ENCODE measurements around the gene TOMM70. TPM values are rescaled to one million over a fixed set of nuclear protein-coding genes. Genes with fewer than 3 reads are reported as not detected.

TOMM70 gene
- total and polyA plus RNA-seq, 2 of the 13 experiments (the other 11 are each of a cell fraction or from before 2014, with no cell fraction given): 27.0 to 77.2 TPM

DNA sequence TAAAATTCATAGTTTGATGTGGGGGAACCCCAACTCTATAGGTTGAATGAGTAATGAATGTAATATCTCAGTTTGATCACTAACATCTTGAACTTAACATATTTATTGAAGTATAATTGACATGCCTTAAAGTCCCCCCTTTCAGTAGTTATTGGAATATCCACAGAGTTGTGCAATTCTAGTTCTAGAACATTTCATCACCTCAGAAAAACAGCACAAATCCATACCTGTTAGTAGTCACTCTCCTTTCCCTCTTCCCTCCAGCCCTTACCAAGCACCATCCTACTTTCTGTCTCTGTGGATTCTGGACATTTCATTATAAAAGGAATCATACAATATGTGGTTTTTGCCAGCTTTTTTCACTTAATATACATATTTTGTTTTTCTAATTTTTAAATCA, 75.1 kb downstream of the TOMM70 start:
- no peaks in the 10 kb centered on the region for H3K27me3 ChIP-seq (ENCODE audit: control insufficient read depth in 1 of 2, insufficient read depth in 2 of 2, low read length in 2 of 2)
- in situ Hi-C loops (cut with HindIII; ENCODE audit: extremely low pct_ligation_motif_present, low pct_unique_long_range_greater_than_20kb) (no loop called here), intact Hi-C loops (cut with micrococcal nuclease; ENCODE audit: unreplicated experiment) (no loop called here)
- H3K27ac ChIP-seq (ENCODE audit: extremely low read length, insufficient read depth, low read length): no peak overlapping the region
- DNase-seq (ENCODE audit: low spot score) (no peak), FAIRE-seq (no peak), ATAC-seq (no peak)
- peaks cover 0 to 6% of the 10 kb centered on the region in 2 experiments; a peak in 2 of 5 replicates for H3K36me3 ChIP-seq (replicated peaks in 1 of 2; ENCODE audit: control insufficient read depth in 1 of 2, insufficient read depth in 2 of 2, low read length in 2 of 2)
- no peaks in the 10 kb centered on the region for H3K9me3 ChIP-seq (ENCODE audit: low read length)
- H3K4me1 ChIP-seq (ENCODE audit: insufficient read depth, low read length): peaks cover 8% of the 10 kb centered on the region; the same call in 1 of the 2 replicates
- H4K20me1 ChIP-seq (ENCODE audit: insufficient read depth, low read length): no peaks in the 10 kb centered on the region
- CTCF ChIA-PET (ENCODE audit: low intra/inter-chr PET ratio, low total read pairs): no interaction called here
- no peak overlapping the region for H3K4me2 ChIP-seq (ENCODE audit: low read depth, low read length)
- no peaks in the 10 kb centered on the region for H3K79me2 ChIP-seq (ENCODE audit: insufficient read depth, low read length)
- POLR2A ChIA-PET: no interaction called here
- no peak overlapping the region for H3K9ac ChIP-seq (ENCODE audit: insufficient read depth, low read depth, low read length)
- no peak overlapping the region for H2AFZ ChIP-seq (ENCODE audit: low read length)
- BruUV-seq (replicated peaks): no TSS peak
- TF ChIP-seq FOXP1 (IDR thresholded peaks at IDR 0.05) (no peak), FOXP1 (CRISPR knock-in tag; IDR thresholded peaks at IDR 0.05) (no peak), CEBPB (IDR thresholded peaks at IDR 0.05; ENCODE audit: borderline replicate concordance, low read depth, low read length) (0 out of 2 replicates have a peak, but pooled peaks have one; percentile 28)
- H3K4me3 ChIP-seq (replicated peaks in 1 of 3; ENCODE audit: insufficient read depth in 1 of 3, low read depth in 2 of 3, low read length in 3 of 3): no peak overlapping the region

GRCh38 chr3:100324044-100324443, 76.8 kb downstream of the TOMM70 start:
- no peaks in the 10 kb centered on the region for H3K4me1 ChIP-seq (ENCODE audit: insufficient read depth, low read length)
- H3K4me2 ChIP-seq (ENCODE audit: low read depth, low read length): no peak overlapping the region
- TF ChIP-seq PHF8 (CRISPR knock-in tag; IDR thresholded peaks at IDR 0.05): no peak
- no peak for TF ChIP-seq ARNT2 (CRISPR knock-in tag; IDR thresholded peaks at IDR 0.05; ENCODE audit: low read depth)
- TF ChIP-seq, protein P1, sequence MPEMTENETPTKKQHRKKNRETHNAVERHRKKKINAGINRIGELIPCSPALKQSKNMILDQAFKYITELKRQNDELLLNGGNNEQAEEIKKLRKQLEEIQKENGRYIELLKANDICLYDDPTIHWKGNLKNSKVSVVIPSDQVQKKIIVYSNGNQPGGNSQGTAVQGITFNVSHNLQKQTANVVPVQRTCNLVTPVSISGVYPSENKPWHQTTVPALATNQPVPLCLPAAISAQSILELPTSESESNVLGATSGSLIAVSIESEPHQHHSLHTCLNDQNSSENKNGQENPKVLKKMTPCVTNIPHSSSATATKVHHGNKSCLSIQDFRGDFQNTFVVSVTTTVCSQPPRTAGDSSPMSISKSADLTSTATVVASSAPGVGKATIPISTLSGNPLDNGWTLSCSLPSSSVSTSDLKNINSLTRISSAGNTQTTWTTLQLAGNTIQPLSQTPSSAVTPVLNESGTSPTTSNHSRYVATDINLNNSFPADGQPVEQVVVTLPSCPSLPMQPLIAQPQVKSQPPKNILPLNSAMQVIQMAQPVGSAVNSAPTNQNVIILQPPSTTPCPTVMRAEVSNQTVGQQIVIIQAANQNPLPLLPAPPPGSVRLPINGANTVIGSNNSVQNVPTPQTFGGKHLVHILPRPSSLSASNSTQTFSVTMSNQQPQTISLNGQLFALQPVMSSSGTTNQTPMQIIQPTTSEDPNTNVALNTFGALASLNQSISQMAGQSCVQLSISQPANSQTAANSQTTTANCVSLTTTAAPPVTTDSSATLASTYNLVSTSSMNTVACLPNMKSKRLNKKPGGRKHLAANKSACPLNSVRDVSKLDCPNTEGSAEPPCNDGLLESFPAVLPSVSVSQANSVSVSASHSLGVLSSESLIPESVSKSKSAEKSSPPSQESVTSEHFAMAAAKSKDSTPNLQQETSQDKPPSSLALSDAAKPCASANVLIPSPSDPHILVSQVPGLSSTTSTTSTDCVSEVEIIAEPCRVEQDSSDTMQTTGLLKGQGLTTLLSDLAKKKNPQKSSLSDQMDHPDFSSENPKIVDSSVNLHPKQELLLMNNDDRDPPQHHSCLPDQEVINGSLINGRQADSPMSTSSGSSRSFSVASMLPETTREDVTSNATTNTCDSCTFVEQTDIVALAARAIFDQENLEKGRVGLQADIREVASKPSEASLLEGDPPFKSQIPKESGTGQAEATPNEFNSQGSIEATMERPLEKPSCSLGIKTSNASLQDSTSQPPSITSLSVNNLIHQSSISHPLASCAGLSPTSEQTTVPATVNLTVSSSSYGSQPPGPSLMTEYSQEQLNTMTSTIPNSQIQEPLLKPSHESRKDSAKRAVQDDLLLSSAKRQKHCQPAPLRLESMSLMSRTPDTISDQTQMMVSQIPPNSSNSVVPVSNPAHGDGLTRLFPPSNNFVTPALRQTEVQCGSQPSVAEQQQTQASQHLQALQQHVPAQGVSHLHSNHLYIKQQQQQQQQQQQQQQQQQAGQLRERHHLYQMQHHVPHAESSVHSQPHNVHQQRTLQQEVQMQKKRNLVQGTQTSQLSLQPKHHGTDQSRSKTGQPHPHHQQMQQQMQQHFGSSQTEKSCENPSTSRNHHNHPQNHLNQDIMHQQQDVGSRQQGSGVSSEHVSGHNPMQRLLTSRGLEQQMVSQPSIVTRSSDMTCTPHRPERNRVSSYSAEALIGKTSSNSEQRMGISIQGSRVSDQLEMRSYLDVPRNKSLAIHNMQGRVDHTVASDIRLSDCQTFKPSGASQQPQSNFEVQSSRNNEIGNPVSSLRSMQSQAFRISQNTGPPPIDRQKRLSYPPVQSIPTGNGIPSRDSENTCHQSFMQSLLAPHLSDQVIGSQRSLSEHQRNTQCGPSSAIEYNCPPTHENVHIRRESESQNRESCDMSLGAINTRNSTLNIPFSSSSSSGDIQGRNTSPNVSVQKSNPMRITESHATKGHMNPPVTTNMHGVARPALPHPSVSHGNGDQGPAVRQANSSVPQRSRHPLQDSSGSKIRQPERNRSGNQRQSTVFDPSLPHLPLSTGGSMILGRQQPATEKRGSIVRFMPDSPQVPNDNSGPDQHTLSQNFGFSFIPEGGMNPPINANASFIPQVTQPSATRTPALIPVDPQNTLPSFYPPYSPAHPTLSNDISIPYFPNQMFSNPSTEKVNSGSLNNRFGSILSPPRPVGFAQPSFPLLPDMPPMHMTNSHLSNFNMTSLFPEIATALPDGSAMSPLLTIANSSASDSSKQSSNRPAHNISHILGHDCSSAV (CRISPR knock-in tag; IDR thresholded peaks at IDR 0.05; ENCODE audit: borderline replicate concordance): no peak
- TF ChIP-seq HCFC1 (IDR thresholded peaks at IDR 0.05; ENCODE audit: low read depth, low read length): no peak
- no peak for TF ChIP-seq ZEB1 (IDR thresholded peaks at IDR 0.05; ENCODE audit: insufficient replicate concordance, low read depth)
- no peak for TF ChIP-seq TBX2 (CRISPR knock-in tag; IDR thresholded peaks at IDR 0.05; ENCODE audit: borderline replicate concordance)
- ATAC-seq: no peak
- BruUV-seq (replicated peaks): no TSS peak
- no peaks in the 10 kb centered on the region for H3K9me3 ChIP-seq (ENCODE audit: low read length)
- H3K27ac ChIP-seq (ENCODE audit: extremely low read length, insufficient read depth, low read length): no peak overlapping the region
- CTCF ChIA-PET (ENCODE audit: low intra/inter-chr PET ratio, low total read pairs): no interaction called here
- in situ Hi-C loops (cut with HindIII; ENCODE audit: extremely low pct_ligation_motif_present, low pct_unique_long_range_greater_than_20kb): no loop called here
- no peak for FAIRE-seq
- peaks cover 2 to 12% of the 10 kb centered on the region in 2 experiments; a peak in 2 of 5 replicates for H3K36me3 ChIP-seq (replicated peaks in 1 of 2; ENCODE audit: control insufficient read depth in 1 of 2, insufficient read depth in 2 of 2, low read length in 2 of 2)
- intact Hi-C loops (cut with micrococcal nuclease; ENCODE audit: unreplicated experiment): no loop called here
- H3K79me2 ChIP-seq (ENCODE audit: insufficient read depth, low read length): no peaks in the 10 kb centered on the region
- no peaks in the 10 kb centered on the region for H4K20me1 ChIP-seq (ENCODE audit: insufficient read depth, low read length)
- H3K4me3 ChIP-seq (replicated peaks in 1 of 3; ENCODE audit: insufficient read depth in 1 of 3, low read depth in 2 of 3, low read length in 3 of 3): no peak overlapping the region
- no peak overlapping the region for H2AFZ ChIP-seq (ENCODE audit: low read length)
- no peak overlapping the region for H3K9ac ChIP-seq (ENCODE audit: insufficient read depth, low read depth, low read length)
- H3K27me3 ChIP-seq (ENCODE audit: control insufficient read depth in 1 of 2, insufficient read depth in 2 of 2, low read length in 2 of 2): no peaks in the 10 kb centered on the region
- POLR2A ChIA-PET: interaction anchor here (1.0 kb wide), 1 partner anchor 10 kb away, joined by 3 read pairs; the partner anchor contains the start of gene NIT2
- DNase-seq (ENCODE audit: low spot score): no peak
